Stimulated activated CD8-positive, alpha-beta memory T cell treated with anti-CD3 and anti-CD28 coated beads, Interleukin-12 subunit alpha, Interleukin-12 subunit beta, amount 100 ng/mL, for 4 hours (primary cell): ENCODE results near the gene HAO1.
"Not testable (repeated sequence)": the region's sequence is repeated elsewhere in the genome, so short reads cannot be mapped to it uniquely, and the experiment has no call there.

Source experiments
- DNase-seq: peaks from one replicate; pipeline ENCODE4 v3.0.0-alpha.2; 2020; ENCODE audit warnings: low read depth

The HAO1 gene

DNA sequence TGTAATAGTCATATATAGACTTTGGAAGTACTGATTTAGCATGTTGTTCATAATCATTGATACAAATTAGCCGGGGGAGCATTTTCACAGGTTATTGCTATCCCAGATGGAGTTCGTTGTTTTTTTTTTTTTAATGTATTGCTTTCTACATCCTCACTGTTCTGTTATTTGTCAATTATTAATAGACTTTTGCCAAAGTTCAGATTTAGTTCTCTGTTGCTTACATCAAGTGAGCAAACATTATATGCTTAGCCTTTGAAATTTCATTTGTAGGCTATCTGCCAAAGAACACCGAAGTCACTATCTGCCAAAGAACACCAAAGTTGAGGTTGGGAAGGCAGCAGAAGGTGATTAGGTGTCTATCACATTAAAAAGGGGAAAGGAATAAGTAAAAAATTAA lies at the start of gene HAO1:
TSS of gene HAO1 (minus strand) at position 118 of the 400 bp plus-strand sequence. CDS start at position 82, 36 bp downstream.
- DNase-seq = no peak

DNA sequence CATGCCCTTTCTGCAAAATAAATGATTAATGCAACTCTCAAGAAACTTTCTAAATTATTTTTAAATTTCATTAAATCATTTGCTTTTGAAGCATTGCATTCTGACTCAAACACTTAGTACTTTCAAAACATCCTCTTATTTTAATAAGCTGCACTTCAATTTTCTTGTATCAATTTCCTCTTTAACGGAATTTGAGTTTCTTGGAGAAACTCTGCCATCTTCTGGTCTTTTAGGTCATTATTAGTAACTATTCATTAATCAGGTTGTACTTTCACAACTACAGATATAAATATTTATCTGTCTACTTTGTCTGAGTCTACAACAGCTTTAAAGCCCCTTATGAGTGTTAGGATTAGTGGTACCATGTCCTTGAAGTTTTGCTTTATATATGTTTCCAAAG lies 49.1 kb upstream of the HAO1 start:
- no peak for DNase-seq

DNA sequence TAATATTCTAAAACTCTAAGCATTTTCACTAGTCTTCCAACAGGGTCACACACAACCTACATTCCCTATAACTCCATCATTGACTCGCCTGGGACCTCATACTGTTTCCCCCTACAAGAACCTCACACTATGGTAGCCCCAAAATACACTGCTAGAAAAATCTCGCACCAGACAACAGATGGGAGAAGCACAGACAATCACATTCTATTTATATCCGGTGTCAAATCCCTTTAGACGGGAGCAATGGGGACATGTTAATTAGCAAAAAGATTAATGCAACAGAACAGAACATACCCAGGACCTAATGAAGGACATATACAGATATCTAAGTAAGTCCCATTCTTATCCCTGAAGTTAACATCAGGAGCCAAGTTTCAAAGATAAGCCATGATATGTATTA lies 45.7 kb upstream of the HAO1 start:
- DNase-seq = no peak

DNA sequence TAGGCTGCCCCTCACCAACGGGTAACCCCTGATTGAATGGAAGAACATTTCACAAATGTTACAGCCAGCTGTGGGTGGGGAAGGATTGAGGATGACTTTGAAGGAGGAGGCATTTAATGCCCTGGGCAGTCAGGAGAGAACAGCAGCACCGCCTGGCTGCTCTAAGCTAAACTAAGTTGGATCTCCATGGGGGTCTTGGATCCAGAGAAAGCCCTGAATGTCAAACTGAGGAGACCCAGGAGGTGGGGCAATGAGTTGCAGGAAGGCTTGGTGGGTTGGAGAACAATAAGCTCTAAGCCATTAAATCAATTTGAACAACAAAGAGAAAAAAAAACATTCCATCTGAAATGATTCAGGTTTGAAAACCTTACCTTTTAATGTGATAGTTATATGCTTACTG lies 43.9 kb upstream of the HAO1 start:
- DNase-seq = no peak

DNA sequence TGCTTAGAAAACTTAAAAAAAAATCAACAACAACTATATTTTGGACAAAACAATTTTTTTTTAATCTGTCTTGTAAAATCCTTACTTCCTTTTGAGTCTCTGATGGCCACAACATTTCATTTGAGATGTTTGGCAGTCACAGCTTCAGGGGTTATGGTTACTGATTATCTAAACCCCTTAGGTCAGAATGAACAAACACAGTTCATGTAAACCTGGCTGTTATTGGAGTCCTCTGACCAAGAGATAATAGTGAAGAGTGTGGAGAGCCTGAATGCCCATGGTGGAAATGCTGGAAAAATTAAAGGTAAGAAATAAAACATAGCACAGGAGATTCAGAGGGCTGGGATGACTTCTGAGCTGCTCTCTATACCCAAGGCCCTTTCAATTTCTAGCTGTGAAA lies 41.1 kb upstream of the HAO1 start:
- DNase-seq = no peak

DNA sequence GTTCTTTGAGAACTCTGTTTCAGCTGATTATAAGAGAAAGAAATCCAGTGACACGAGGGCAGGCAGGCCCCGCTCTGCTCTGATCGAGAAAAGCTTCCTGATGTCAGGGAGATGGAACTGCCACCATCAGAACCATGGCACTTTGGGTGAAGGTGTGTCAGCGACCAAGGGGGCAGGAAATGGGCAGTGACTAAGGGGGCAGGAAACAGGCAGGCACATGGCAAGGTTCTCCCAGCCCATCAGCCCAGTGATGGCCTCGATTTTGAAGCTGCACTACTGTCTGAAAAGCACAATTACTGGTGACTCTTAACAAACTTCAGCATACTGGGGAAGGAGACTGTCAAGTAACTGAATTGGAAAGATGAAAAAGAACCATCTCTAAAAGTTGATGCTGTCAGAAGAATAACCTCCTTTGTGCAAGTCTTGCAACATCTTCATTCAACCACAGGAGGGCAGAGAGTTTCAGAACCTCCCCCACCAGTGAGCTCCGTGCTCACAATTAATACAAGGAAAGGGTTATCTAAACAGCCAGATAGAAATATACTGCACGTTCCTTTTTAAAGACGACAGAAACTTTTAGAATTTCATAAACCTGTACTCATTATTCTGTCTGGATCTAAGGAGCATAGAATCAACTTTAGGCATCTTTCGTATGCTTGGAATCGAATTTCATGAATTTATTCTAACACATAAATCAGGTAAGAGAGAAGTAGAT lies 40.2 kb upstream of the HAO1 start:
- no peak for DNase-seq

DNA sequence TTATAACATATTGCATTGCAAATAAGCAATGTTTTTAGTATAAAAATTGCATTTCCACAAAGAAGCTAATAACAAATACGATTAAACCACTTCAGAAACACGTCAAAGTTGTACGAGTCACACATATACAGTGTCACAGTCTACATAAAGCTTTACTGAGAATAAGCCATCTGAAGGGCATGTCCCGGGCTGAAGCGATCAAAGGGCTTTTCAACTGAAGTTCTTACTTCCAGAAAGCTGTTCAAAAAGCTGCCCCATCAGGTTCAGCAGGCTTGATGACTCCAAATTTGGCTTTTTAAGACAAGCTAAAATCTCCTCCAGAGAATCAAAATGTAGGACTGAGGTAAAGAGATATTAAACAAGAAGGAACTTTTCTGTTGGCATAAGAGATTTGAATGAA lies 37.5 kb upstream of the HAO1 start:
- no peak for DNase-seq

DNA sequence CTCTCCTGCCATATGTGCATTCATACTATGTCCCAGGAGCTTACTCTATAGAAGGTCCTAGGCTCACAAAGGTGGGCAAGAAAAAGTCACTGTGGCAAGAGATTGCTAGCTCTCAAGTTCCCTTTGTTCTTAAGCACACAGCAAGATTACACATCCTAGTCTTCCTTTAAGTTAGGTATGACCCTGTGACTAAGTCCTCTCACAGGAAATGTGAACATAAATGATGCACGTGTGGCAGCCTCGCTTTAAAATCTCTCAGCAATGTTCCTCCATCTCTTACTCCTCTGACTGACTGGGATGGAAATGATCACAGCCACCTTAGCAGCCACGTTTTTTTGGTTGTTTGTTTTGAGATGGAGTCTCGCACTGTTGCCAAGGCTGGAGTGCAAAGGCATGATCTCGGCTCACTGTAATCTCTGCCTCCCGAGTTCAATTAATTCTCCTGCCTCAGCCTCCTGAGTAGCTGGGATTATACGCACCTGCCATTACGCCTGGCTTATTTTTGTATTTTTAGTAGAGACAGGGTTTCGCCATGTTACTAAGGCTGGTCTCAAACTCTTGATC lies 35.7 kb upstream of the HAO1 start:
- DNase-seq = no peak

DNA sequence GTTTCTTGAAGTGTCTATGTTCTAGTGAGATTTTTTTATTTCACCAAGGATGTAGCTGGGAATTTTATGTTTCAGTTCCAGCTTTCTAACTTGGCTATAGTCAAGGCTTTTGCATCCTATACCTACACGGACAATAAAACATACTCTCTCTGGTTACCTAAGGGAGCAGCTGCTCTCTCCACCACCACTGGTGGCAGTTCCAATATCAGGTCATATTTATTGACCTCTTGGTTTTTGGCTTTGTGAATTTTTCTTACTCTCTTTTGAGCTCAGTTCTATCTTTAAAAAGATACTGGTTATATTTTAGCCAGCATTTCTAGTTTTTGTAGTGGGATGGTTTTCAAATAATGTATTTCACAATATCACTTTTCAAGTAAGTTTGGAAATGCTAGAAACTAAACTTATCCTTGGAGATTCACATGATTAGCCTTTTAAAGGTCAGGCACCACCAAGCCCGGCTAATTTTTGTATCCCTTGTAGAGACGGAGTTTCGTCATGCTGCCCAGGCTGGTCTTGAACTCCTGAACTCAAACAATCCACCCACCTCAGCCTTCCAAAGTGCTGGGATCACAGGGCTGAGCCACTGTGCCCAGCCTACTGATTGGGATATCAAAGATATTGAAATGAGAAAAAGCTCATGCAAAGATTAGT lies 34.7 kb upstream of the HAO1 start:
- no peak for DNase-seq

DNA sequence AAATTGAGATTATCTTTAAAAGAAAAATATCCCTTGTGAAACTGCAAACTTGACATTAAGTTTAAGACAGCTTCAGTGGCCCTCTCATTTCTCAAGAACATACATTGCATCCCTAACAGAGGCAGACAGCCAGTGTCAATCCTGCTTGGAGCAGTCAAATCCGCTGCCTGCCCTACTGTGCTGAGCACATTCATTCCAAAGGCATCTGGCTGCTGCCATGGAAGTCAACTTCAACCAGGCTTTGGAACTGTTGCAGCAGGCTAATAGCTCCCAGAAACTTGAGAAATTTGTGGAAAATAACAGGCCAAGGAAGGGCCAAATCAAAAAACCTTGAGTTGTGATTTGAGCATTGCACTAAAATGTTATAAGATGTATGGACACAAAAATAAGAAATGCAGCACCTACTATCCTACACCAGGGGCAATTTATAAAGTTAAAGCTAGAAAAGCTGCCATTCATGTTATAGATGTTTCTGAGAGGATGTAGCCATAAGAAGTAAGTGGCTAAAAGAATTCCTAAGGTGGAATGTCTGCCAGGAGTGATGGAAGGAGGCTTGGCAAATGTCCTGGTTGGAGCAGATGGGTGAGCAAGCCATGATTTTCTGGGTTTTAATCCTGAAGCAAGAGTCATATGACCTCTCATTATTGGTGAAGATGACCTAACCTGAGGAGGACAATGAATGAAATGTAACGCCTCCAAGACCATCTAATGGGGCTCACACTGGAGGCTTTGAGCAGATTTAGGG lies 31.4 kb upstream of the HAO1 start:
- no peak for DNase-seq

DNA sequence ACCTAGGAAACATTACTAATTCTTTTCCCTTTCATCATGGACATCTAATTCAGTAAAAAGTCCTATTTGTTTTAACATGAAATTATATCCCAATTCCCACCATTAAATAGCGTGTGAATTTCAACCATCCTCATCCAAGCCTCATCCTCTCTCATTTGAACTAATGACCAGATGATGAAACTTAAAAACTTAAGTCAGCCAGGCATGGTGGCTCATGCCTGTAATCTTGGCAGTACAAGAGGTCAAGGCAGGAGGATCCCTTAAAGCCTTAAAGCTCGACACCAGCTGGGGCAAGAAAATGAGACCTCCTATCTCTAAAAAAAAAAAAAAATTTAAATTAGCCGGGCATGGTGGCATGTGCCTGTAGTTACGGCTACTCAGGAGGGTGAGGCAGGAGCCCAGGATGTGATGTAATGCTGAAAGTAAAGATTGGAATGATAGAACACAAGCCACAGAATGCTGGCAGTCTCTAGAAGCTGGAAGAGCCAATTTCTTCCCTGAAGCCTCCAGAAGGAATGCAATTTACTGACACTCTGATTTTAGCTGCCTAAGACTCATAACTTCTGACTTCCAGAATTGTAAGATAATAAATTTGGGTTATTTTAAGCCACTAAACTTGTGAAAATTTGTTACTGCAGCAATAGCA lies 27.1 kb upstream of the HAO1 start:
- no peak for DNase-seq

DNA sequence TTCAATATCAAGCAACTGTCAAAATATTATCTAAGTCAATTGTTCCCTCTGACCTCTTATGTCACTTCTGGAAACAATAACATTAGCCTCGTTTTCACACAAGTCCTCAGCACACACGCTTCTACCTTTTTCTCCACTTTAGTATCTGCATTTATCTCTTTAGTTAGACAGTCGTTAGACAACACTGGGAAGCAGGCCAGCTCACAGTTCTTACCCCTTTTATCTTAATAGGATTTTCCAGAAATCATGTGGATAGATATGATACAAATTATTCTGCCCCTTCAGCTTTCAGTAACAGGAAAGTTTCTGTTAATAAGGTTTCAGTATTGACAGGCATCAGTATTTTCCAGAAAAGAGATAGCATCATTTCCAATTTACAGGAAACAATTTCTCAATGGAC lies 25.9 kb upstream of the HAO1 start:
- no peak for DNase-seq

DNA sequence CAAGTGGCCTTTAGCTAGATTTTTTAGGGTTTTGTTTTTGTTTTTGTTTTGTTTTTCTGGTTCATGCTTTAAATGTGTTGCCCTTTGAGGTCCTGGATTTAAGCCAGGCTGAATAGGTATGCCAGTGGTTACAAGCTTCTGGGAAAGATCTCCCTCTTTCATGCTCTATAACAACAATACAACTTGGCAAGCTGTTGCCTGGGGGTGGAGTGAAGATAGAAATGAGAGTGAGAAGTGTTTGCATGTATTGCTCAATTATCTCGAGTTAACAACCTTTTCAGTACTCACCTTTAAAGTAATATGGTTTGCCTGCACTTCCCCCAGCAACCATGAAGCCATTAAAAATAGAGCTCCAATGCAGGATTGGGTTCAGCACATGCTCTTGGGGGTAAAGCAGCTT lies 19.2 kb upstream of the HAO1 start:
- DNase-seq = no peak

DNA sequence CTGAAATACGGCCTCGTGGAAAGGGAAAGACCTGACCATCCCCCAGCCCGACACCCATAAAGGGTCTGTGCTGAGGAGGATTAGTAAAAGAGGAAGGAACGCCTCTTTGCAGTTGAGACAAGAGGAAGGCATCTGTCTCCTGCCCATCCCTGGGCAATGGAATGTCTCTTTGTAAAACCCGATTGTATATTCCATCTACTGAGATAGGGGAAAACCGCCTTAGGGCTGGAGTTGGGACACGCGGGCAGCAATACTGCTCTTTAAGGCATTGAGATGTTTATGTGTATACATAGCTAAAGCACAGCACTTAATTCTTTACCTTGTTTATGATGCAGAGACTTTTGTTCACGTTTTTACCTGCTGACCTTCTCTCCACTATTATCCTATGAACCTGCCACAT lies 16.3 kb upstream of the HAO1 start:
- DNase-seq = not testable (repeated sequence)

DNA sequence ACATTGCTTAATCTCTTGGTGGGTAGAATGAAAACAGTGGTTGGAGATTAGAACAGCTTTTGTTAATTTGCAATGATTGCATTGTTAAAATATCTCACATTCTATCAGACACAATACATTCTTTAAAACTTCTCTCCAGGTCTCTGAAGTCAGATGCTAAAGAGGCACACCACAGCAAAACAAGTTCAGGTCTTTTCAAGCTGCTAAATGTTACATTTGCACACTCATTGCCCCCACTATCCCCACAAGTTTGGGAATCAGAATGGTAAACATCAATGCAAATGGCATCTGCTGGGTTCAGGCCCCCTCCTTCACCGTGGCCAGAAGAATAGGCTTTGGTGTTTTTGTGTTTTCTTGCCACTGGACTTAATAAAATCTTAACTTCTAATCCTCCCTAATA lies 10.1 kb upstream of the HAO1 start:
- no peak for DNase-seq

DNA sequence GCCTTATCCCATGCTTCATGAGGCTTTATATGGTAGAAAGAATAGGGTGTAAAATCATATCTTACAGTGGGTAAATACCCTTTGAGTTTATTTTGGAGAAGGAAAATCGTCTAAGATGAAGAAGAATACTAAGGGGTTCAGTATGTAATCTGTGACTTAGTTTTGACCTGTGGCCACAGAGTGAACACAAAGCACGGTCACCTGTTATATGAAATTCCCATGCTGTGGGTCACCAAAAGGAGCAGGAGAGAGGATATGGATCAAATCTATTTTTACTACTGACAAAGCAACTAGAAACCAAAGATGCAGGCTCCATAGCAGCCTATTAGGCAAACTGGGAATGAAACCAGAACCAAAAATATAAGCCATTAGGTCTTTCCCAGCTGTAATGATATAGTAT lies 3.6 kb upstream of the HAO1 start:
- no peak for DNase-seq

DNA sequence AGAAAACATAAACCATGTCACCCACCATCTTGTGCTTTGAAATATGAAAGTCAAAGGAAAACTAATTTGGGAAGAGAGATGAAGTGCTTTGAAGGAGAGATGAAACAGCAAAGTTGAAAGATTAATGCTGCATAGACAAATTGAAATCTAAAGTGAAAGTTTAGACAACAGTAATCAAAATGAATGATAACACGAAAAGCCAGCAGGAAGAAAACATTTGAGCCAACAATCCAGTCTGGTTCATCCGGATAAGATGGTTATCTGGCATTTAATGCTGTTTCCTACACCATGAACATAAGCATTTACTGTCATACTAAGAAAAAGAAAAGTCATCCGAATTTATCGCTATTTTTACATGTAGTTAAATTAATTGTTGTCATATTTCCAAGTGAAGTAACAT lies 595 bp downstream of the HAO1 start:
- no peak for DNase-seq

DNA sequence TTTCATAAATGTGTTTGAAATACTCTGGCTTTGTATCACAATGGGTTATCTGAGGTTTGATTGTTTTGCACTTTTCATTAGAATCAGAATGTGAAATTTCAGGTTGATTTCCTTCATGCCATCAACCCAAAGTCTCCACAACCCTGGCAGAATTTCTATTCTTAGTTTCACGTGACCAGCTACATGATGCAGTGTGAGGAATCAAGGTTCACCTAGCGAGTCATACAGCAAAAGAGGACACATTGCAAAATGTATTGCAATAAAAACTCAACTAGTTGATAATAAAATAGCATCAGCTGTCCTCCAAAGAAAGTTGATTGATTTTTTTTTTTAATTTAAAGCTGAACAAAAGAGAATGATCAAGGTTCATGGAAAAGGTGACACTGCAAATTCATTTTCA lies 2.2 kb downstream of the HAO1 start:
- no peak for DNase-seq

DNA sequence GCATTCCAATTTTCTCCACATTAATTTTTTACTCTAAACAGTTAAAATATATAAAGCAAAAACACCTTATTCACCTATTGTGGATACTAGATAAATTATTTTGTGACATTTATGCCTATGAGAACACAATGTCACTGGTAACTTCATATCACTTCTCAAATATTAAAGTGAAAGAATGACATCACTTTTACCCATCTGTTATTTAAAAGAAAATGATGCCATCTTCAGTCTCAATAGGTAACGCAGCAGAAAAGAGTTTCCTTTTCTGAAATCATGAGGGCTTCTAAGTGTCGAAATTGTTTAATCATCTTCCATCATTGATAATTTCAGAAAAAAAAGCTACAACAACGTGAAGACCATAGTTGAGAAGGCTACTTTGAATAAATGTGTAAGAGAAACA lies 2.9 kb downstream of the HAO1 start:
- no peak for DNase-seq

DNA sequence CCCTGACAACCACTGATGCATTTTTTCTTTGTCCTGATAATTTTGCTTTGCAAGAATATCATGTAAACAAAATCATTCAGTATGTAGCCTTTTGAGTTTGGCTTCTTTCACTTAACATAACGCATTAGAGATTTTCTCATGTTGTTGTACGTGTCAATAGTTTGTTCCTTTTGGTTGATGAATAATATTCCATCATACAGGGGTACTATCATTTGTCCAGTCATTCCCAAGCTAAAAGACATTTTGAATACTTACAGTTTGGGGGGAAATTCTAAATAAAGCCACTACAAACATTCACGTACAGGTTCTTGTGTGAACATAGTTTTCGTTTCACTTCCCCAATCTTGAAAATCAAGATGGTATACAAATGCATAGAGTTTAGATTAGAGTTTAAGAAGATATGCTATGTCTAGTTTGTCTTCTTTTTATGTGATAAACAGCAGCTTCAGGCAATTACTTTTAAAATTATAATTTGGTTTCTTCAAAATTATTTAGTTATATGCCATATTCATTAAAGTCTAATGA lies 5.2 kb downstream of the HAO1 start:
- DNase-seq = no peak

DNA sequence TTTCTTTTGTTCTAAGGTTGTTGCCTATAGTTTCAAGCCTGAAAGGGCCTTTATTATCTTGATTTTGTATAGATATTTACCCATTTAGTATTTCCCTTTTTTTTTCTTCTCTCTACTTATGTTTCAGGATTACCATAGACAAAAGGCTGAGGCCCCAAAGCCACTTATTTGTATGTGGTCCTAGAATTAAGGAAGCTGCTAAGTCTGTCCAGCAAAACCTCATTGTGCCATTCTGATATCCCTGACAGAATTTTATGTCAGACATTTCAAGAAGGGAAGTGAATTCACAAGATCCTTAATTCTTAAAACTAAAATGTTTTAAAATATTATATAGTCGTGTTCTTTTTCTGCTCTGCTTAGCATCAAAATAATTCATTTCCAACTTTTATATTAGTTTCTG lies 6.9 kb downstream of the HAO1 start:
- no peak for DNase-seq

DNA sequence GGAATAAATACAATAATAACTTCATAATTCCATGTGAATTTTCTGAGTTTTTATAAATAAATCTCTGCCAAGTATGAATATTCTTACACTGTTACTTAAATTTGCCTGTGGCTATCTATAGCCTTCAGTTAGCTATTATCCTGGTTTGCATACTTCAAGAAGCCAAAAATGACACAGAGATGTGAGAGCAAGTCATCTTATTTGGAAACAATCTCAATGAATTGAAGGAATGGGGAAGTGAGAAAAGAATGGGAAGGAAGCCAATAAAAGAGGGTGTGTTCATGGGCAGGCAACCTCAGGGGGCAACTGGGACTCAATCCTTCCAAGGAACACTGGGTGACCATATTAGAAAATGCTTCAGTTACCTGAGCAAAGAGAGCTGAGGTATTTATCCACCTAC lies 9.9 kb downstream of the HAO1 start:
- DNase-seq = no peak
